Measurements from ENCODE around the gene GEN1. TPM values are rescaled to one million over a fixed set of nuclear protein-coding genes. Genes with fewer than 3 reads are reported as not detected.

GEN1 gene
- total RNA-seq, 3 donors from 2014 or later = 12.9 to 31.4 (median 20.1) TPM

- DNase-seq = no peak
These were observed 51.2 kb downstream of the GEN1 start for GRCh38 chr2:17805166-17805565.

DNA sequence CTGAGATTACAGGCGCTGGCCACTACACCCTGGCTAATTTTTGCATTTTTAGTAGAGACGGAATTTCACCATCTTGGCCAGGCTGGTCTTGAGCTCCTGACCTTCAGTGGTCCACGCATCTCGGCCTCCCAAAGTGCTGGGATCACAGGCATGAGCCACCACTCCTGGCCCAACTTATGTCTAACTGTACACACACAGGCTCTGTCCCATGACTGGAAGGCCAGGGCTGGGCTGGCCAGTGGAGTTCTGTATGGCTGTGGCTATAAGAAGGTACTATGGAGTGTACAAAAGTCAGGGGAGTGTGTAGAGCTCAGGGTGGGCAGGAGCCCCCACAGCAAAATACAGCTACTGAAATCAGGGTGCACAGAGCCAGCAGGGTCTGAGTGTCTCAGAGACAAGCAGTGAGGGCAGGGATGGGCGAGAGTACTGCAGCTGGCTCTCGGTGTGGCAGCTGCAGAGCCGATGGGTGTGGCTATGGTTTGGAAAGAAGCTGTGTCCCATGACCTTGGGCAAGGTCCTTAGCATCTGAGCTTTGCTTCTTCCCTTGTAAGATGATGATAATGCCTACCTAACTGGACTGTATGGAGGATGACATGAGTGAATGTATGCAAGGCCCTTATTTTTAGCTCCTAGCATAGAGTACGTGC is 51.9 kb downstream of the GEN1 start:
- TF ChIP-seq, protein P1, sequence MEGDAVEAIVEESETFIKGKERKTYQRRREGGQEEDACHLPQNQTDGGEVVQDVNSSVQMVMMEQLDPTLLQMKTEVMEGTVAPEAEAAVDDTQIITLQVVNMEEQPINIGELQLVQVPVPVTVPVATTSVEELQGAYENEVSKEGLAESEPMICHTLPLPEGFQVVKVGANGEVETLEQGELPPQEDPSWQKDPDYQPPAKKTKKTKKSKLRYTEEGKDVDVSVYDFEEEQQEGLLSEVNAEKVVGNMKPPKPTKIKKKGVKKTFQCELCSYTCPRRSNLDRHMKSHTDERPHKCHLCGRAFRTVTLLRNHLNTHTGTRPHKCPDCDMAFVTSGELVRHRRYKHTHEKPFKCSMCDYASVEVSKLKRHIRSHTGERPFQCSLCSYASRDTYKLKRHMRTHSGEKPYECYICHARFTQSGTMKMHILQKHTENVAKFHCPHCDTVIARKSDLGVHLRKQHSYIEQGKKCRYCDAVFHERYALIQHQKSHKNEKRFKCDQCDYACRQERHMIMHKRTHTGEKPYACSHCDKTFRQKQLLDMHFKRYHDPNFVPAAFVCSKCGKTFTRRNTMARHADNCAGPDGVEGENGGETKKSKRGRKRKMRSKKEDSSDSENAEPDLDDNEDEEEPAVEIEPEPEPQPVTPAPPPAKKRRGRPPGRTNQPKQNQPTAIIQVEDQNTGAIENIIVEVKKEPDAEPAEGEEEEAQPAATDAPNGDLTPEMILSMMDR (IDR thresholded peaks at IDR 0.05) = no peak
- Histone ChIP-seq H3K4me1 (ENCODE audit: low read depth) (no peaks in the 10 kb centered on the region), H3K4me3 (no peak overlapping the region), H3K9me3 (no peaks in the 10 kb centered on the region), H3K36me3 (ENCODE audit: low read depth) (no peaks in the 10 kb centered on the region)
- intact Hi-C loops (cut with DNase I, micrococcal nuclease) = no loop called here
- DNase-seq = peak in 1 of 3 donors; percentile 59
- peak; percentile 65 for ATAC-seq

More at GRCh38 chr2:17805166-17805565, 51.2 kb downstream of the GEN1 start:
- Histone ChIP-seq H3K36me3 (ENCODE audit: low read depth) (no peaks in the 10 kb centered on the region), H3K9me3 (no peaks in the 10 kb centered on the region), H3K4me3 (no peak overlapping the region), H3K4me1 (ENCODE audit: low read depth) (peaks cover 3% of the 10 kb centered on the region)
- intact Hi-C loops (cut with DNase I, micrococcal nuclease) = no loop called here
- TF ChIP-seq, protein P1 (IDR thresholded peaks at IDR 0.05) = no peak
- peak; percentile 31 for ATAC-seq

- H3K36me3 ChIP-seq (ENCODE audit: low read depth) = no peaks in the 10 kb centered on the region
- H3K9me3 ChIP-seq = no peaks in the 10 kb centered on the region
- H3K4me1 ChIP-seq (ENCODE audit: low read depth) = no peaks in the 10 kb centered on the region
- TF ChIP-seq, protein P1 (IDR thresholded peaks at IDR 0.05) = no peak
- no peak for DNase-seq
- no peak for ATAC-seq
- H3K4me3 ChIP-seq = no peak overlapping the region
- intact Hi-C loops (cut with DNase I, micrococcal nuclease) = no loop called here
These were observed 59.2 kb downstream of the GEN1 start for GRCh38 chr2:17813010-17813741.

GRCh38 chr2:17813742-17814473 is 60.0 kb downstream of the GEN1 start:
- Histone ChIP-seq H3K4me3 (no peak overlapping the region), H3K9me3 (no peaks in the 10 kb centered on the region), H3K36me3 (ENCODE audit: low read depth) (no peaks in the 10 kb centered on the region), H3K4me1 (ENCODE audit: low read depth) (no peaks in the 10 kb centered on the region)
- TF ChIP-seq, protein P1 (IDR thresholded peaks at IDR 0.05) = no peak
- intact Hi-C loops (cut with DNase I, micrococcal nuclease) = no loop called here
- ATAC-seq (peak; percentile 9), DNase-seq (no peak)

GRCh38 chr2:17814601-17815000 is 60.7 kb downstream of the GEN1 start:
- no peak for ATAC-seq
- TF ChIP-seq, protein P1 (IDR thresholded peaks at IDR 0.05) = no peak
- Histone ChIP-seq H3K36me3 (ENCODE audit: low read depth) (no peaks in the 10 kb centered on the region), H3K9me3 (no peaks in the 10 kb centered on the region), H3K4me1 (ENCODE audit: low read depth) (no peaks in the 10 kb centered on the region), H3K4me3 (no peak overlapping the region)
- no peak for DNase-seq
- intact Hi-C loops (cut with DNase I, micrococcal nuclease) = no loop called here

Measured in mucosa of descending colon (tissue), 3 donors.